Measurements from ENCODE around the gene BRDT. TPM values are rescaled to one million over a fixed set of nuclear protein-coding genes. Genes with fewer than 3 reads are reported as not detected.
A peak's percentile ranks its signal among the peaks of the same experiment; 100 is the strongest.

Gene BRDT
- total RNA-seq, 4 donors from 2014 or later, result not detected

- no peak overlapping the region for H3K27ac ChIP-seq
- H3K4me1 ChIP-seq, result peaks cover 0 to 4% (median 0%) of the 10 kb centered on the region in 4 donors
- no peaks in the 10 kb centered on the region for H3K9me3 ChIP-seq
- H3K27me3 ChIP-seq, result no peaks in the 10 kb centered on the region
- no peaks in the 10 kb centered on the region for H3K36me3 ChIP-seq
- TF ChIP-seq POLR2A (IDR thresholded peaks at IDR 0.05) (no peak), CTCF (IDR thresholded peaks at IDR 0.05) (no peak)
- no peak for DNase-seq
- peak overlapping the region in 2 of 4 donors; percentile 63 to 65 for H3K4me3 ChIP-seq
Observed at GRCh38 chr1:92030656-92031107, 81.5 kb downstream of the BRDT start.

GRCh38 chr1:92031281-92032110 is 82.3 kb downstream of the BRDT start:
- no peak for DNase-seq

GRCh38 chr1:92037400-92037799 is 88.2 kb downstream of the BRDT start:
- Histone ChIP-seq H3K27ac (no peak overlapping the region), H3K9me3 (no peaks in the 10 kb centered on the region), H3K27me3 (no peaks in the 10 kb centered on the region), H3K4me1 (no peaks in the 10 kb centered on the region), H3K4me3 (no peak overlapping the region), H3K36me3 (no peaks in the 10 kb centered on the region)
- TF ChIP-seq CTCF (IDR thresholded peaks at IDR 0.05), result no peak
- TF ChIP-seq POLR2A (IDR thresholded peaks at IDR 0.05), result no peak
- DNase-seq, result no peak

More at GRCh38 chr1:92031281-92032110, 82.3 kb downstream of the BRDT start:
- no peak overlapping the region for H3K27ac ChIP-seq
- H3K9me3 ChIP-seq, result no peaks in the 10 kb centered on the region
- TF ChIP-seq CTCF (IDR thresholded peaks at IDR 0.05) (no peak), POLR2A (IDR thresholded peaks at IDR 0.05) (no peak)
- H3K4me1 ChIP-seq, result peaks cover 0 to 4% (median 0%) of the 10 kb centered on the region in 4 donors
- no peak overlapping the region for H3K4me3 ChIP-seq
- no peaks in the 10 kb centered on the region for H3K27me3 ChIP-seq
- H3K36me3 ChIP-seq, result no peaks in the 10 kb centered on the region

GRCh38 chr1:92038695-92039346 is 89.6 kb downstream of the BRDT start:
- no peaks in the 10 kb centered on the region for H3K4me1 ChIP-seq
- no peak overlapping the region for H3K27ac ChIP-seq
- no peak for DNase-seq
- H3K9me3 ChIP-seq, result no peaks in the 10 kb centered on the region
- TF ChIP-seq CTCF (IDR thresholded peaks at IDR 0.05), result no peak
- no peak for TF ChIP-seq POLR2A (IDR thresholded peaks at IDR 0.05)
- H3K36me3 ChIP-seq, result no peaks in the 10 kb centered on the region
- no peak overlapping the region for H3K4me3 ChIP-seq
- no peaks in the 10 kb centered on the region for H3K27me3 ChIP-seq

- no peak overlapping the region for H3K27ac ChIP-seq
- H3K4me3 ChIP-seq, result no peak overlapping the region
- H3K4me1 ChIP-seq, result no peaks in the 10 kb centered on the region
- H3K27me3 ChIP-seq, result no peaks in the 10 kb centered on the region
- TF ChIP-seq POLR2A (IDR thresholded peaks at IDR 0.05) (no peak), CTCF (IDR thresholded peaks at IDR 0.05) (no peak)
- H3K36me3 ChIP-seq, result no peaks in the 10 kb centered on the region
- DNase-seq, result no peak
- H3K9me3 ChIP-seq, result no peaks in the 10 kb centered on the region
Observed at GRCh38 chr1:92040971-92041370, 91.8 kb downstream of the BRDT start.

All from Peyer's patch (tissue), 4 donors.